Measurements from ENCODE around the gene PPP1R13B.

PPP1R13B gene

DNA sequence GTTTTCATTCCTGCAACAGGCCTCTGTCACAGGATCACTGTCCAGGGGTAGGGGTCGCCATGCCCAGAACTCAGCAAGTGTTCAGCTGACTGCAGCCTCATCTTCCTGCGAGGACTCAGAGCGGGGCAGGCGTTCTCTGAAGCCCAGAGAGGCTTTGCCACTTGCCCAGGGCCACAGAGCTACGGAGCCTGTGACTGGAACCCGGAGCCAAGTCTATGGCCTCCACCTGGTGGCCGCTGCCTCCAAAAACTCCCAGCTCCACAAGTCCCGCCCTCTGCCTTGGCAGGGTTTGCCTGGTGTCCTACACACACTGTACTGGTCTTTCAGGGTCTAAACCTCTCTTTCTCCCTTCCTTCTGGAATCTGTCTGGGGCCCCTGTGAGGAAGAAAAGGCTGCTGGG, 8.7 kb upstream of the PPP1R13B start:
- H3K4me1 ChIP-seq: peaks cover 0 to 57% (median 48%) of the 10 kb centered on the region in 10 experiments; a peak in 16 of 20 replicates
- no peaks in the 10 kb centered on the region for H4K20me1 ChIP-seq
- TF ChIP-seq Cebpa-rat (IDR thresholded peaks at IDR 0.05): no peak
- H3K36me3 ChIP-seq: no peaks in the 10 kb centered on the region
- peak overlapping the region in 8 of 11 experiments; percentile 21 to 75 (median 57); a peak in 16 of 22 replicates for H3K4me2 ChIP-seq
- no peak overlapping the region for H3K4me3 ChIP-seq
- H3K27ac ChIP-seq: no peak overlapping the region; a peak in 1 of 22 replicates
- H3K9me3 ChIP-seq (replicated peaks in 1 of 11): no peaks in the 10 kb centered on the region
- H3K27me3 ChIP-seq: no peaks in the 10 kb centered on the region
- H3K9ac ChIP-seq: peak overlapping the region in 2 of 11 experiments; percentile 7 to 39; a peak in 1 of 22 replicates

DNA sequence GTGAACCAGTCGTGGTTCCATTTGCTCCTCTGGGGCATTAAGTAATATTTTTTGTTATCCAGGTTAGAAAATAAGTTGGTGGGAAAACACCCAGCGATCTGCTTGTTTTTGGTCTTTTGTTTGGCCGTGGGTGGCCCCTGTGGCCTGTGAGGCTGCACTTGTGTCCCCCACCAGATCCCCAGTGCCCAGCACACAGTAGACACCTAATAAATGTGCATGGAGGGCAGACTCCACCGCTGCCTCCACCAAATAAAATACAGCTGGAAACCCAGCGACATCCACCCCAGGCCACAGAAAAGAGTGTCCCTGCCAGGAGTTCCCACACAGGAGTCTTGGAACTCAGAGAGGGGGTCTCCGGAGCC, 8.3 kb upstream of the PPP1R13B start:
- Histone ChIP-seq H3K4me3 (no peak overlapping the region), H3K9me3 (replicated peaks in 1 of 11) (no peaks in the 10 kb centered on the region), H3K27me3 (no peaks in the 10 kb centered on the region), H3K36me3 (no peaks in the 10 kb centered on the region), H4K20me1 (no peaks in the 10 kb centered on the region), H3K4me1 (peaks cover 0 to 57% (median 48%) of the 10 kb centered on the region in 10 experiments; a peak in 16 of 20 replicates), H3K4me2 (peak overlapping the region in 9 of 11 experiments; percentile 1 to 75 (median 53); a peak in 16 of 22 replicates), H3K9ac (peak overlapping the region in 2 of 11 experiments; percentile 7 to 39; a peak in 1 of 22 replicates), H3K27ac (no peak overlapping the region; a peak in 1 of 22 replicates)
- TF ChIP-seq Cebpa-rat (IDR thresholded peaks at IDR 0.05): no peak

GRCh38 chr14:103854822-103855733, 7.7 kb upstream of the PPP1R13B start:
- Histone ChIP-seq H4K20me1 (no peaks in the 10 kb centered on the region), H3K27me3 (no peaks in the 10 kb centered on the region), H3K27ac (no peak overlapping the region), H3K9me3 (replicated peaks in 1 of 11) (no peaks in the 10 kb centered on the region), H3K4me3 (no peak overlapping the region), H3K4me1 (peaks cover 0 to 57% (median 48%) of the 10 kb centered on the region in 10 experiments; a peak in 16 of 20 replicates), H3K36me3 (no peaks in the 10 kb centered on the region), H3K4me2 (peak overlapping the region in 9 of 11 experiments; percentile 1 to 75 (median 53); a peak in 17 of 22 replicates), H3K9ac (peak overlapping the region in 2 of 11 experiments; percentile 7 to 39; a peak in 2 of 22 replicates)
- no peak for TF ChIP-seq Cebpa-rat (IDR thresholded peaks at IDR 0.05)

DNA sequence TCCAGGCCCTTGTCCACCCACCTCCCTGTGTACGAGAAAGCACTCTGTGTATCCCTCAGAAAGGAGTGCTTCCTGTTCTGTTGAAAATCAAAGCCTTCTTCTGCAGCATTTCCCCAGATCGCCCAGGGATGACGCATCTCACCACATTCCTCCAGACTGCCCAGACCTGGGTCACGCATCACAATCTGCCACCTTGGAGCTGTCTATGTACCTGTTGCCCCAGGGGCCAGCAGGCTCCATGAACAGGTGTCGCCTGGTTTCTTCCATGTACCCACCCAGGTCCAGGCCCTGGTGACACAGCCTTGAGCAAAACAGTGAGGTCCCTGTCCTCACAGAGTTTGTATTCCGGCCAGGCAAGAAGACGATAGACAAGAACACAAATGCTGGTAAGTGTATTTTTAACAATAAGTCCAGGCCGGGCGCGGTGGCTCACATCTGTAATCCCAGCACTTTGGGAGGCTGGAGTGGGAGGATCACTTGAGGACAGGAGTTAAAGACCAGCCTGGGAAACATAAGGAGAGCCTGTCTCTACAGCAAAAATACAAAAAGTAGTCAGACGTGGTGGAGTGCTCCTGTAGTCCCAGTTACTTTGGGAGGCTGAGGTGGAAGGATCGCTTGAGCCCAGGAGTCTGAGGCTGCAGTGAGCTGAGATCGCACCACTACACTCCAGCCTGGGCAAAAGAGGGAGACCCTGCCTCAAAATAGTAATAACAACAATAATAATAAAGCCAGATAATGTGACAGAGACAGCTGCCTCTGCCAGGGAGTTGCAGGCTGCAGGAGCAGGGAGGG, 6.8 kb upstream of the PPP1R13B start:
- Histone ChIP-seq H3K9me3 (replicated peaks in 1 of 11) (no peaks in the 10 kb centered on the region), H3K27ac (no peak overlapping the region), H3K4me3 (no peak overlapping the region), H3K4me2 (peak overlapping the region in 9 of 11 experiments; percentile 21 to 75 (median 53); a peak in 11 of 22 replicates), H3K27me3 (no peaks in the 10 kb centered on the region), H4K20me1 (0 out of 22 replicates have a peak, but pooled peaks cover 0 to 4% (median 0%) of the 10 kb centered on the region in 11 experiments), H3K9ac (no peak overlapping the region), H3K4me1 (peaks cover 0 to 51% (median 43%) of the 10 kb centered on the region in 10 experiments; a peak in 16 of 20 replicates), H3K36me3 (no peaks in the 10 kb centered on the region)
- no peak for TF ChIP-seq Cebpa-rat (IDR thresholded peaks at IDR 0.05)

GRCh38 chr14:103849151-103849886, 1.9 kb upstream of the PPP1R13B start:
- no peaks in the 10 kb centered on the region for H3K9me3 ChIP-seq (replicated peaks in 1 of 11)
- H3K27ac ChIP-seq: no peak overlapping the region
- H3K4me1 ChIP-seq: peaks cover 10 to 28% (median 23%) of the 10 kb centered on the region in 10 experiments; a peak in 19 of 20 replicates
- H3K4me3 ChIP-seq: no peak overlapping the region
- no peak overlapping the region for H3K9ac ChIP-seq
- no peak for TF ChIP-seq Cebpa-rat (IDR thresholded peaks at IDR 0.05)
- H3K4me2 ChIP-seq: no peak overlapping the region
- H4K20me1 ChIP-seq: peaks cover 0 to 29% (median 17%) of the 10 kb centered on the region in 11 experiments; a peak in 16 of 22 replicates
- H3K36me3 ChIP-seq: no peaks in the 10 kb centered on the region; a peak in 1 of 22 replicates
- peaks cover 27 to 35% (median 30%) of the 10 kb centered on the region in 11 experiments for H3K27me3 ChIP-seq

DNA sequence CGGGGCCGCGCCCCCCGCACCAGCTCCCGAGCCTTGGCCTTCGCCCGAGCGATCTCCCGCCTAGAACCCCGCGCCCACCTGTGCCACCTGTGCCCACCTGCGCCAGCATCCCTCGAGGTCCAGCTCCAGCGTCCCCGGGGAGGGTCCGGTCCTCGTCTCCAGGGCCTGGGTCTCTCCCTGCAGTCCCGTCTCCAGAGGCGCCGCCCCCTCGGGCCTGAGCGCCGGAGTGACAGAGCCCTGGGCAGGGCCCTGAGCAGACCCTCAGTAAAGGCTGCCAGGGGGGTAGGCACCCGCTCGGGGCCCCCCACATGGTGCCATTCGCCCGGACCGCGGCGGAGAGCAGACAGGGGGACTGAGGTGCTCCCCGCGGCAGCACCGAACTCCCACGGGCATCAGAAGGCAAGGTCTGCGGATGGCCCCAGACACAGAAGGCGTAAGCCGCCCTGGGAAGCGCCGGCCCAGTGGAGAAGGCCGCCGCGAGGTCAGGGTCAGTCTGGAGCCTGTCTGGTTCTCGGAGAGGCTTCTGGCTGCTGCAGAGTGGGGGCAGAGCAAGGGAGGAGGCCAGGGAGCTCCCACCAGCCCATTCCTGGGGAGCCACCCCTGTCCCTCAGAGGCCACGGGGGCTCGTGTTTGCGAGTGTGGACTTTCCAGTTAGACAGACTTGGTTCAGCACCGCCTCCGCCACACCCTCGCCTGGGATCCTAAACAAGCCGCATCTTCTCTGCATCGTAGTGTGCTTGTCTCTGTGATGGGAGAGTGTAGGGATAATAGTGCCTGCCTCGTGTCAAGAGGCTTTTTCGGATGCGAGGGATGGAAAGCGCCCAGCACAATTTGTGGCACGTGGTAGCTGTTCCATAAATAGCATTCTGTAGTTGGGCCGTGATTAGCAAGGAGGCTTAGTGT, 1.1 kb upstream of the PPP1R13B start:
- peak overlapping the region; percentile 74 to 86 (median 82) for H3K9ac ChIP-seq
- no peaks in the 10 kb centered on the region; a peak in 1 of 22 replicates for H3K36me3 ChIP-seq
- peaks cover 27 to 36% (median 30%) of the 10 kb centered on the region in 11 experiments for H3K27me3 ChIP-seq
- peaks cover 10 to 19% (median 17%) of the 10 kb centered on the region in 10 experiments; a peak in 18 of 20 replicates for H3K4me1 ChIP-seq
- H4K20me1 ChIP-seq: peaks cover 0 to 38% (median 20%) of the 10 kb centered on the region in 11 experiments; a peak in 16 of 22 replicates
- H3K9me3 ChIP-seq (replicated peaks in 1 of 11): no peaks in the 10 kb centered on the region
- H3K27ac ChIP-seq: peak overlapping the region; percentile 64 to 80 (median 73); a peak in 19 of 22 replicates
- no peak for TF ChIP-seq Cebpa-rat (IDR thresholded peaks at IDR 0.05)
- H3K4me2 ChIP-seq: peak overlapping the region; percentile 84 to 100 (median 99)
- peak overlapping the region; percentile 64 to 96 (median 84) for H3K4me3 ChIP-seq
